HepG2 (cell line): Measurements from ENCODE around the gene CCDC57. TPM values are rescaled to one million over a fixed set of nuclear protein-coding genes. Genes with fewer than 3 reads are reported as not detected.

Source experiments
- HES4 ChIP-seq: sonication (generic); formaldehyde crosslinking; IDR thresholded peaks from 2 replicates; pipeline ENCODE4 v1.9.0; 2021; ENCODE audit warnings: mild to moderate bottlenecking, missing genetic modification reagents, borderline replicate concordance
- MXI1 ChIP-seq: IDR thresholded peaks from 3 replicates; pipeline ENCODE4 v1.6.1; 2012; ENCODE audit warnings: low read depth, low read length, inconsistent platforms, borderline replicate concordance
- SP5 ChIP-seq: IDR thresholded peaks from 2 replicates; pipeline ENCODE4 v1.6.1; 2016; ENCODE audit warnings: low read depth, borderline replicate concordance
- ZFYVE20 ChIP-seq: sonication (generic); formaldehyde crosslinking; IDR thresholded peaks from 2 replicates; pipeline ENCODE4 v1.8.0; 2023; ENCODE audit warnings: low read depth, mild to moderate bottlenecking, moderate library complexity, missing genetic modification reagents, borderline replicate concordance
- ZNF143 ChIP-seq: sonication (generic); formaldehyde crosslinking; IDR thresholded peaks from 2 replicates; pipeline ENCODE4 v1.4.0; 2020; ENCODE audit warnings: missing genetic modification reagents
- ZNF263 ChIP-seq: sonication (generic); formaldehyde crosslinking; IDR thresholded peaks from 2 replicates; pipeline ENCODE4 v1.4.0; 2020; ENCODE audit warnings: missing genetic modification reagents
- ZNF460 ChIP-seq: sonication (generic); formaldehyde crosslinking; IDR thresholded peaks from 2 replicates; pipeline ENCODE4 v1.5.1; 2020; ENCODE audit warnings: missing genetic modification reagents, mild to moderate bottlenecking, borderline replicate concordance
- ZNF713 ChIP-seq: sonication (generic); formaldehyde crosslinking; IDR thresholded peaks from 2 replicates; pipeline ENCODE4 v1.4.0; 2020; ENCODE audit warnings: mild to moderate bottlenecking, missing genetic modification reagents
- ZNF749 ChIP-seq: sonication (generic); formaldehyde crosslinking; IDR thresholded peaks from 2 replicates; pipeline ENCODE4 v1.8.0; 2022; ENCODE audit warnings: mild to moderate bottlenecking, missing genetic modification reagents, moderate library complexity, borderline replicate concordance
- ZNF768 ChIP-seq: sonication (generic); formaldehyde crosslinking; IDR thresholded peaks from 2 replicates; pipeline ENCODE4 v1.4.0; 2020; ENCODE audit warnings: missing genetic modification reagents
- polyA plus RNA-seq, 8 experiments: library from polyadenylated mRNA; depleted of rRNA in 3 of 8; stranded (reverse) in 7 of 8; unstranded in 1 of 8; fragments of >200 nt; fragmentation: Illumina TruSeq in 4 of 8; extraction: Trizol in 4 of 8; gene quantifications; 2 replicates each; pipeline versions ENCODE4 v1.2.1 to v1.2.3, GENCODE V29; 2011 to 2016; ENCODE audit warnings: low read depth in 4 of 8, missing spikeins in 1 of 8, mixed read lengths in 1 of 8; ENCODE audit not compliant: insufficient read depth in 1 of 8
- total RNA-seq, 5 experiments: library from RNA; depleted of rRNA; stranded (reverse); fragments of >200 nt; fragmentation: Illumina TruSeq; extraction: Trizol; gene quantifications; 2 replicates each; pipeline ENCODE4 v1.2.3, GENCODE V29; 2016; ENCODE audit warnings: low read depth in 1 of 5
- TF ChIP-seq, protein P1 (sequence below): sonication (generic); formaldehyde crosslinking; IDR thresholded peaks from one replicate; pipeline ENCODE4 v1.5.1; 2020; ENCODE audit warnings: mild to moderate bottlenecking, missing genetic modification reagents; ENCODE audit errors: not compliant biosample characterization
- TF ChIP-seq, protein P2 (sequence below): sonication (generic); formaldehyde crosslinking; IDR thresholded peaks from 2 replicates; pipeline ENCODE4 v1.4.0; 2020; ENCODE audit warnings: mild to moderate bottlenecking, low read depth, missing genetic modification reagents
- TF ChIP-seq, protein P3 (sequence below): sonication (generic); formaldehyde crosslinking; IDR thresholded peaks from 2 replicates; pipeline ENCODE4 v1.4.0; 2020; ENCODE audit warnings: missing genetic modification reagents, borderline replicate concordance
- TF ChIP-seq, protein P4 (sequence below): sonication (generic); formaldehyde crosslinking; IDR thresholded peaks from 2 replicates; pipeline ENCODE4 v1.4.0; 2020; ENCODE audit warnings: missing genetic modification reagents

The CCDC57 gene
- total and polyA plus RNA-seq, 2 of the 13 experiments (the other 11 are each of a cell fraction or from before 2014, with no cell fraction given) = 59.3 to 59.9 TPM

DNA sequence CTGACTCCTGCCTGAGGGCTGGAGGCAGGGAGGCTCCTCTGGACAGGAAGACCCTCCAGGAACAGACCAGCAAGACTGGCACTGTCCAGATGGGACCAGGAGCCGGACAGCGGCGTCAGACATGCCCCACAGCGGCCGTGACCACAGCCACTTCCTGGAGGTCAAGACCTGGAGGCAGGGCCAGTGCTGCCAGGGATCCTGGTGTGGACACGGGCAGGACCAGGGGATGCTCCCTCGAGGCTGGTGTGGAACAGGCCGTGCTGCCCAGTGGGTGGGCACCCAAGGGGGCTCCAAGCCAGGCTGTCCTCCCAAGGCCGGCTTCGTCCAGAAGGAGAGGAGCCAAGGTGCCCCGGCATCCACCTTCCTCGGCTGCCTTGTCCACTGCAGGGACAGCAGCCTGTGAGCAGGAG, 4.5 kb upstream of the CCDC57 start (continued):
- TF ChIP-seq, protein P1, sequence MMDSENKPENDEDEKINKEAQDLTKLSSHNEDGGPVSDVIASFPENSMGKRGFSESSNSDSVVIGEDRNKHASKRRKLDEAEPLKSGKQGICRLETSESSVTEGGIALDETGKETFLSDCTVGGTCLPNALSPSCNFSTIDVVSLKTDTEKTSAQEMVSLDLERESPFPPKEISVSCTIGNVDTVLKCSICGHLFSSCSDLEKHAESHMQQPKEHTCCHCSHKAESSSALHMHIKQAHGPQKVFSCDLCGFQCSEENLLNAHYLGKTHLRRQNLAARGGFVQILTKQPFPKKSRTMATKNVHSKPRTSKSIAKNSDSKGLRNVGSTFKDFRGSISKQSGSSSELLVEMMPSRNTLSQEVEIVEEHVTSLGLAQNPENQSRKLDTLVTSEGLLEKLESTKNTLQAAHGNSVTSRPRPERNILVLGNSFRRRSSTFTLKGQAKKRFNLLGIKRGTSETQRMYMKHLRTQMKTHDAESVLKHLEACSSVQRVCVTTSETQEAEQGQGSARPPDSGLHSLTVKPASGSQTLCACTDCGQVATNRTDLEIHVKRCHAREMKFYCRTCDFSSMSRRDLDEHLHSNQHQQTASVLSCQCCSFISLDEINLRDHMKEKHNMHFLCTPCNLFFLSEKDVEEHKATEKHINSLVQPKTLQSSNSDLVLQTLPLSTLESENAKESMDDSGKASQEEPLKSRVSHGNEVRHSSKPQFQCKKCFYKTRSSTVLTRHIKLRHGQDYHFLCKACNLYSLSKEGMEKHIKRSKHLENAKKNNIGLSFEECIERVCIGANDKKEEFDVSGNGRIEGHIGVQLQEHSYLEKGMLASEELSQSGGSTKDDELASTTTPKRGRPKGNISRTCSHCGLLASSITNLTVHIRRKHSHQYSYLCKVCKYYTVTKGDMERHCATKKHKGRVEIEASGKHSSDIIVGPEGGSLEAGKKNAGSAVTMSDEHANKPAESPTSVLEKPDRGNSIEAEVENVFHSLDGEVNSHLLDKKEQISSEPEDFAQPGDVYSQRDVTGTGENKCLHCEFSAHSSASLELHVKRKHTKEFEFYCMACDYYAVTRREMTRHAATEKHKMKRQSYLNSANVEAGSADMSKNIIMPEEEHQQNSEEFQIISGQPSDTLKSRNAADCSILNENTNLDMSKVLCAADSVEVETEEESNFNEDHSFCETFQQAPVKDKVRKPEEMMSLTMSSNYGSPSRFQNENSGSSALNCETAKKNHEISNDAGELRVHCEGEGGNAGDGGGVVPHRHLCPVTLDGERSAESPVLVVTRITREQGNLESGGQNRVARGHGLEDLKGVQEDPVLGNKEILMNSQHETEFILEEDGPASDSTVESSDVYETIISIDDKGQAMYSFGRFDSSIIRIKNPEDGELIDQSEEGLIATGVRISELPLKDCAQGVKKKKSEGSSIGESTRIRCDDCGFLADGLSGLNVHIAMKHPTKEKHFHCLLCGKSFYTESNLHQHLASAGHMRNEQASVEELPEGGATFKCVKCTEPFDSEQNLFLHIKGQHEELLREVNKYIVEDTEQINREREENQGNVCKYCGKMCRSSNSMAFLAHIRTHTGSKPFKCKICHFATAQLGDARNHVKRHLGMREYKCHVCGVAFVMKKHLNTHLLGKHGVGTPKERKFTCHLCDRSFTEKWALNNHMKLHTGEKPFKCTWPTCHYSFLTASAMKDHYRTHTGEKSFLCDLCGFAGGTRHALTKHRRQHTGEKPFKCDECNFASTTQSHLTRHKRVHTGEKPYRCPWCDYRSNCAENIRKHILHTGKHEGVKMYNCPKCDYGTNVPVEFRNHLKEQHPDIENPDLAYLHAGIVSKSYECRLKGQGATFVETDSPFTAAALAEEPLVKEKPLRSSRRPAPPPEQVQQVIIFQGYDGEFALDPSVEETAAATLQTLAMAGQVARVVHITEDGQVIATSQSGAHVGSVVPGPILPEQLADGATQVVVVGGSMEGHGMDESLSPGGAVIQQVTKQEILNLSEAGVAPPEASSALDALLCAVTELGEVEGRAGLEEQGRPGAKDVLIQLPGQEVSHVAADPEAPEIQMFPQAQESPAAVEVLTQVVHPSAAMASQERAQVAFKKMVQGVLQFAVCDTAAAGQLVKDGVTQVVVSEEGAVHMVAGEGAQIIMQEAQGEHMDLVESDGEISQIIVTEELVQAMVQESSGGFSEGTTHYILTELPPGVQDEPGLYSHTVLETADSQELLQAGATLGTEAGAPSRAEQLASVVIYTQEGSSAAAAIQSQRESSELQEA (CRISPR knock-in tag) = peak; percentile 13
- TF ChIP-seq ZNF263 (CRISPR knock-in tag) (0 out of 2 replicates have a peak, but pooled peaks have one; percentile 12), SP5 (no peak), ZNF143 (CRISPR knock-in tag) (no peak), ZFYVE20 (CRISPR knock-in tag) (no peak), ZNF713 (CRISPR knock-in tag) (no peak), ZNF749 (CRISPR knock-in tag) (no peak; the same call in 1 of the 2 replicates), ZNF460 (CRISPR knock-in tag) (no peak), ZNF768 (CRISPR knock-in tag) (peak; percentile 62), HES4 (CRISPR knock-in tag) (peak; percentile 40; the same call in 1 of the 2 replicates), MXI1 (no peak)
- TF ChIP-seq, protein P2, sequence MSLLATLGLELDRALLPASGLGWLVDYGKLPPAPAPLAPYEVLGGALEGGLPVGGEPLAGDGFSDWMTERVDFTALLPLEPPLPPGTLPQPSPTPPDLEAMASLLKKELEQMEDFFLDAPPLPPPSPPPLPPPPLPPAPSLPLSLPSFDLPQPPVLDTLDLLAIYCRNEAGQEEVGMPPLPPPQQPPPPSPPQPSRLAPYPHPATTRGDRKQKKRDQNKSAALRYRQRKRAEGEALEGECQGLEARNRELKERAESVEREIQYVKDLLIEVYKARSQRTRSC (CRISPR knock-in tag) = peak; percentile 82; the same call in 1 of the 2 replicates
- TF ChIP-seq, protein P3, sequence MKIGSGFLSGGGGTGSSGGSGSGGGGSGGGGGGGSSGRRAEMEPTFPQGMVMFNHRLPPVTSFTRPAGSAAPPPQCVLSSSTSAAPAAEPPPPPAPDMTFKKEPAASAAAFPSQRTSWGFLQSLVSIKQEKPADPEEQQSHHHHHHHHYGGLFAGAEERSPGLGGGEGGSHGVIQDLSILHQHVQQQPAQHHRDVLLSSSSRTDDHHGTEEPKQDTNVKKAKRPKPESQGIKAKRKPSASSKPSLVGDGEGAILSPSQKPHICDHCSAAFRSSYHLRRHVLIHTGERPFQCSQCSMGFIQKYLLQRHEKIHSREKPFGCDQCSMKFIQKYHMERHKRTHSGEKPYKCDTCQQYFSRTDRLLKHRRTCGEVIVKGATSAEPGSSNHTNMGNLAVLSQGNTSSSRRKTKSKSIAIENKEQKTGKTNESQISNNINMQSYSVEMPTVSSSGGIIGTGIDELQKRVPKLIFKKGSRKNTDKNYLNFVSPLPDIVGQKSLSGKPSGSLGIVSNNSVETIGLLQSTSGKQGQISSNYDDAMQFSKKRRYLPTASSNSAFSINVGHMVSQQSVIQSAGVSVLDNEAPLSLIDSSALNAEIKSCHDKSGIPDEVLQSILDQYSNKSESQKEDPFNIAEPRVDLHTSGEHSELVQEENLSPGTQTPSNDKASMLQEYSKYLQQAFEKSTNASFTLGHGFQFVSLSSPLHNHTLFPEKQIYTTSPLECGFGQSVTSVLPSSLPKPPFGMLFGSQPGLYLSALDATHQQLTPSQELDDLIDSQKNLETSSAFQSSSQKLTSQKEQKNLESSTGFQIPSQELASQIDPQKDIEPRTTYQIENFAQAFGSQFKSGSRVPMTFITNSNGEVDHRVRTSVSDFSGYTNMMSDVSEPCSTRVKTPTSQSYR (CRISPR knock-in tag) = no peak
- TF ChIP-seq, protein P4, sequence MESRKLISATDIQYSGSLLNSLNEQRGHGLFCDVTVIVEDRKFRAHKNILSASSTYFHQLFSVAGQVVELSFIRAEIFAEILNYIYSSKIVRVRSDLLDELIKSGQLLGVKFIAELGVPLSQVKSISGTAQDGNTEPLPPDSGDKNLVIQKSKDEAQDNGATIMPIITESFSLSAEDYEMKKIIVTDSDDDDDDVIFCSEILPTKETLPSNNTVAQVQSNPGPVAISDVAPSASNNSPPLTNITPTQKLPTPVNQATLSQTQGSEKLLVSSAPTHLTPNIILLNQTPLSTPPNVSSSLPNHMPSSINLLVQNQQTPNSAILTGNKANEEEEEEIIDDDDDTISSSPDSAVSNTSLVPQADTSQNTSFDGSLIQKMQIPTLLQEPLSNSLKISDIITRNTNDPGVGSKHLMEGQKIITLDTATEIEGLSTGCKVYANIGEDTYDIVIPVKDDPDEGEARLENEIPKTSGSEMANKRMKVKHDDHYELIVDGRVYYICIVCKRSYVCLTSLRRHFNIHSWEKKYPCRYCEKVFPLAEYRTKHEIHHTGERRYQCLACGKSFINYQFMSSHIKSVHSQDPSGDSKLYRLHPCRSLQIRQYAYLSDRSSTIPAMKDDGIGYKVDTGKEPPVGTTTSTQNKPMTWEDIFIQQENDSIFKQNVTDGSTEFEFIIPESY (CRISPR knock-in tag) = no peak
